Smooth muscle cell (in vitro differentiated cells): ENCODE results near the gene CMTM7. TPM values are rescaled to one million over a fixed set of nuclear protein-coding genes. Genes with fewer than 3 reads are reported as not detected.

Source experiments
- DNase-seq: peaks from one replicate; lab custom pipeline; 2025; ENCODE audit not compliant: unreplicated experiment; lab: John Stamatoyannopoulos, UW
- H2AFZ ChIP-seq: fragments of 200-600 bp; sonication (generic); 2 replicates; pipeline ENCODE4 v1.6.0; 2016; ENCODE audit warnings: antibody characterized with exemption, low read depth, mild to moderate bottlenecking
- H3F3A ChIP-seq: fragments of 200-600 bp; sonication (generic); 2 replicates; pipeline ENCODE4 v1.6.0; 2017; ENCODE audit warnings: antibody characterized with exemption, low read depth
- H3K27ac ChIP-seq: fragments of 200-600 bp; sonication (generic); 2 replicates; pipeline ENCODE4 v1.5.1; 2016; ENCODE audit warnings: low read depth, mild to moderate bottlenecking
- H3K27me3 ChIP-seq: fragments of 200-600 bp; sonication (generic); 2 replicates; pipeline ENCODE4 v1.6.1; 2016; ENCODE audit warnings: low read depth, mild to moderate bottlenecking
- H3K36me3 ChIP-seq: fragments of 200-600 bp; sonication (generic); 2 replicates; pipeline ENCODE4 v1.5.1; 2016; ENCODE audit warnings: low read depth
- H3K4me1 ChIP-seq: fragments of 200-600 bp; sonication (generic); 2 replicates; pipeline ENCODE4 v1.5.1; 2016; ENCODE audit warnings: low read depth
- H3K4me2 ChIP-seq: fragments of 200-600 bp; sonication (generic); 2 replicates; pipeline ENCODE4 v1.6.0; 2016; ENCODE audit warnings: mild to moderate bottlenecking
- H3K4me3 ChIP-seq: fragments of 200-600 bp; sonication (generic); 2 replicates; pipeline ENCODE4 v1.5.1; 2016; ENCODE audit warnings: mild to moderate bottlenecking
- H3K79me2 ChIP-seq: fragments of 200-600 bp; sonication (generic); 2 replicates; pipeline ENCODE4 v1.6.0; 2016; ENCODE audit warnings: low read depth, mild to moderate bottlenecking
- H3K9ac ChIP-seq: fragments of 200-600 bp; sonication (generic); 2 replicates; pipeline ENCODE4 v1.6.0; 2016; ENCODE audit warnings: low read depth
- H3K9me3 ChIP-seq: fragments of 200-600 bp; sonication (generic); replicated peaks from 2 replicates; pipeline ENCODE4 v1.5.1; 2016; ENCODE audit warnings: low read depth
- H4K20me1 ChIP-seq: fragments of 200-600 bp; sonication (generic); 2 replicates; pipeline ENCODE4 v1.6.0; 2016; ENCODE audit warnings: low read depth
- WGBS: methylation state at CpG from one replicate; pipeline ENCODE4 v1.1.7; 2016; ENCODE audit warnings: low lambda C conversion rate; 5-methylcytosine and 5-hydroxymethylcytosine counted together
- polyA plus RNA-seq: library from polyadenylated mRNA; unstranded; fragments of >200 nt; fragmentation: Nextera tagmentation; extraction: Ambion mirVana; gene quantifications from 2 replicates; pipeline ENCODE4 v1.2.1, GENCODE V29; 2016
- total RNA-seq: library from RNA; depleted of rRNA; stranded (reverse); fragments of >200 nt; gene quantifications from 2 replicates; pipeline ENCODE4 v1.2.3, GENCODE V29; 2014
- TF ChIP-seq, protein P1 (sequence below): fragments of 200-600 bp; sonication (generic); IDR thresholded peaks from 2 replicates; pipeline ENCODE4 v1.5.1; 2017; ENCODE audit warnings: borderline replicate concordance, mild to moderate bottlenecking, antibody characterized with exemption; ENCODE audit not compliant: insufficient read depth, poor library complexity, severe bottlenecking

The CMTM7 gene
- total and polyA plus RNA-seq, 2 experiments from 2014 or later, result 23.4 to 43.1 TPM

DNA sequence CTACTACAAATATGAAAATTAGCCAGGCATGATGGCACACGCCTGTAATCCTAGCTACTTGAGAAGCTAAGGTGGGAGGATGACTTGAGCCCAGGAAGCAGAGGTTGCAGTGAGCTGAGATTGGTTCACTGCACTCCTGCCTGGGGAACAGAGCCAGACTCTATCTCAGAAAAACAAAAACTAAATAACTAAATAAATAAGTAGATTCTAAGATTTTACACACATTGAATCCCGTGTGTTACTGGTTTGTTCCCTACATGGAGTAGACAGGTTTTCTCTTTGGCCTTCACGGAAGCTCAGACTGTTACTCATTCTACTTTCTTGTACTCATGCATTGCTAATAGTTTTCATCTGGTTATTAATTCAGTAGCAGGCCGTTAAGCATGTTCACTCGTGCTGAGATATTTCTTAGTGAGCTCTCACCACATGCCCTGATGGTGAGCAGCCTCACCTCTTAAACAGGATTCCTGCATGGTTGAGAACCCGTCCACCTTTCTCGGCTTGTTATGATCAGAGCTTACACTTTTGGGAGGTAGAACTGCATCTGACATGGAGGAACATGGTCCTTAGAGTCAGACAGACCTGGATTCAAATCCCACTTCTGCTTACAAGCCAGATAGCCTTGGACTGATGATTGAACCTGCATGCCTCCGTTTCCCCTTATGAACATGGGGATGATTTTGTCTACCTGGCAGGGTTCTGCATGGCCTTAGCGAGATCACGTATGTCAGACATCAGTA lies 49.1 kb downstream of the CMTM7 start:
- 86% methylated on average over 10 of the region's 10 CpGs for WGBS
- TF ChIP-seq, protein P1, sequence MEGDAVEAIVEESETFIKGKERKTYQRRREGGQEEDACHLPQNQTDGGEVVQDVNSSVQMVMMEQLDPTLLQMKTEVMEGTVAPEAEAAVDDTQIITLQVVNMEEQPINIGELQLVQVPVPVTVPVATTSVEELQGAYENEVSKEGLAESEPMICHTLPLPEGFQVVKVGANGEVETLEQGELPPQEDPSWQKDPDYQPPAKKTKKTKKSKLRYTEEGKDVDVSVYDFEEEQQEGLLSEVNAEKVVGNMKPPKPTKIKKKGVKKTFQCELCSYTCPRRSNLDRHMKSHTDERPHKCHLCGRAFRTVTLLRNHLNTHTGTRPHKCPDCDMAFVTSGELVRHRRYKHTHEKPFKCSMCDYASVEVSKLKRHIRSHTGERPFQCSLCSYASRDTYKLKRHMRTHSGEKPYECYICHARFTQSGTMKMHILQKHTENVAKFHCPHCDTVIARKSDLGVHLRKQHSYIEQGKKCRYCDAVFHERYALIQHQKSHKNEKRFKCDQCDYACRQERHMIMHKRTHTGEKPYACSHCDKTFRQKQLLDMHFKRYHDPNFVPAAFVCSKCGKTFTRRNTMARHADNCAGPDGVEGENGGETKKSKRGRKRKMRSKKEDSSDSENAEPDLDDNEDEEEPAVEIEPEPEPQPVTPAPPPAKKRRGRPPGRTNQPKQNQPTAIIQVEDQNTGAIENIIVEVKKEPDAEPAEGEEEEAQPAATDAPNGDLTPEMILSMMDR, result no peak
- Histone ChIP-seq H3K27me3 (no peaks in the 10 kb centered on the region), H3K79me2 (peaks cover 5% of the 10 kb centered on the region), H3K27ac (peak overlapping the region; percentile 27), H3K4me3 (no peak overlapping the region), H2AFZ (no peak overlapping the region), H3K36me3 (no peaks in the 10 kb centered on the region), H3K9me3 (no peaks in the 10 kb centered on the region), H3K4me2 (no peak overlapping the region), H3K9ac (no peak overlapping the region), H3F3A (no peaks in the 10 kb centered on the region), H3K4me1 (no peaks in the 10 kb centered on the region), H4K20me1 (no peaks in the 10 kb centered on the region)
- no peak for DNase-seq

DNA sequence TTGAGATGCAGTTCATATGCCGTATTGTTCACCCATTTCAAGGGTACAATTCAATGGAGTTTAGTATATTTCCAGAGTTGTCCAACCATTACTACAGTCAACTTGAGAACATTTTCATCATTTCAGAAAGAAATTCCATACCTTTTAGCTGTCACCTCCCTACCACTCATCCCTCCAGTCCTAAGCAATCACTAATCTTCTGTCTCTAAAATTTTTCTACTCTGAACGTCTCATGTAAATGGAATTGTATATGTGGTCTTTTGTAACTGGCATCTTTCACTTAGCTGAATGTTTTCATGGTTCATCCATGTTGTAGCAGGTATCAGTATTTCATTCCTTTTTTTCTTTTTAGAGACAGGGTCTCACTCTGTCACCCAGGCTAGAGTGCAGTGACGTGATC lies 51.1 kb downstream of the CMTM7 start:
- no peaks in the 10 kb centered on the region for H3K27me3 ChIP-seq
- H3K79me2 ChIP-seq, result peaks cover 5% of the 10 kb centered on the region
- H2AFZ ChIP-seq, result no peak overlapping the region
- WGBS, result 78% methylated on average over 3 of the region's 3 CpGs
- H4K20me1 ChIP-seq, result no peaks in the 10 kb centered on the region
- TF ChIP-seq, protein P1, result no peak
- H3K4me1 ChIP-seq, result peaks cover 3% of the 10 kb centered on the region
- no peaks in the 10 kb centered on the region for H3K36me3 ChIP-seq
- no peaks in the 10 kb centered on the region for H3F3A ChIP-seq
- DNase-seq, result no peak
- H3K9ac ChIP-seq, result no peak overlapping the region
- H3K9me3 ChIP-seq, result no peaks in the 10 kb centered on the region
- H3K4me3 ChIP-seq, result no peak overlapping the region
- no peak overlapping the region for H3K4me2 ChIP-seq
- H3K27ac ChIP-seq, result peak overlapping the region; percentile 44

DNA sequence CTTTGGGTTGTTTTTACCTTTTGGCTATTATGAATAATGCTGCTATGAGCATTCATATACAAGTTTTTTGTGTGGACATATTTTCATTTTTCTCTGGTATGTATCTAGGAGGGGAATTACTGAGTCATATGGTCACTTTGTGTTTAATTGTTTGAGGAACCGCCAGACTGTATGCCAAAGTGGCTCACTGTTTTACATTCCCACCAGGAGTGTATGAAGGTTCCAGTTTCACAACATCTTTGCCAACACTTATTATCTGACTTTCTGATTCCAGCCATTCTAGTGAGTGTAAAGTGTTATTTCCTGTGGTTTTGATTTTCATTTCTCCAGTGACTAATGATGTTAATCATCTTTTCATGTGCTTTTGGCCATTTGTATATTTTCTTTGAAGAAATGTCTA lies 51.8 kb downstream of the CMTM7 start:
- Histone ChIP-seq H3F3A (no peaks in the 10 kb centered on the region), H3K79me2 (peaks cover 5% of the 10 kb centered on the region), H3K4me3 (no peak overlapping the region), H3K27ac (peak overlapping the region; percentile 44), H3K27me3 (no peaks in the 10 kb centered on the region), H2AFZ (no peak overlapping the region), H3K4me1 (peaks cover 7% of the 10 kb centered on the region), H3K9ac (no peak overlapping the region), H4K20me1 (no peaks in the 10 kb centered on the region), H3K9me3 (no peaks in the 10 kb centered on the region), H3K36me3 (no peaks in the 10 kb centered on the region), H3K4me2 (no peak overlapping the region)
- TF ChIP-seq, protein P1, result no peak
- no peak for DNase-seq
- WGBS, result 79% methylated on average over 1 of the region's 1 CpG
